MM.1S (cell line): ENCODE results near the gene OSBPL8.
"Not testable (repeated sequence)": the region's sequence is repeated elsewhere in the genome, so short reads cannot be mapped to it uniquely, and the experiment has no call there.

Experiments used
- CTCF ChIP-seq: fragments of 300-600 bp; sonication (generic); IDR thresholded peaks from 2 replicates; pipeline ENCODE4 v1.5.1; 2016; ENCODE audit warnings: antibody characterized with exemption, low read length, mixed read lengths
- EZH2 ChIP-seq: fragments of 300-600 bp; sonication (generic); optimal IDR thresholded peaks from 2 replicates; pipeline ENCODE3; 2017; ENCODE audit warnings: low read depth, mild to moderate bottlenecking, antibody characterized with exemption, low read length, mixed read lengths
- EZH2phosphoT487 ChIP-seq: fragments of 300-600 bp; sonication (generic); IDR thresholded peaks from 2 replicates; pipeline ENCODE4 v1.6.1; 2018; ENCODE audit warnings: antibody characterized with exemption, low read length

DNA sequence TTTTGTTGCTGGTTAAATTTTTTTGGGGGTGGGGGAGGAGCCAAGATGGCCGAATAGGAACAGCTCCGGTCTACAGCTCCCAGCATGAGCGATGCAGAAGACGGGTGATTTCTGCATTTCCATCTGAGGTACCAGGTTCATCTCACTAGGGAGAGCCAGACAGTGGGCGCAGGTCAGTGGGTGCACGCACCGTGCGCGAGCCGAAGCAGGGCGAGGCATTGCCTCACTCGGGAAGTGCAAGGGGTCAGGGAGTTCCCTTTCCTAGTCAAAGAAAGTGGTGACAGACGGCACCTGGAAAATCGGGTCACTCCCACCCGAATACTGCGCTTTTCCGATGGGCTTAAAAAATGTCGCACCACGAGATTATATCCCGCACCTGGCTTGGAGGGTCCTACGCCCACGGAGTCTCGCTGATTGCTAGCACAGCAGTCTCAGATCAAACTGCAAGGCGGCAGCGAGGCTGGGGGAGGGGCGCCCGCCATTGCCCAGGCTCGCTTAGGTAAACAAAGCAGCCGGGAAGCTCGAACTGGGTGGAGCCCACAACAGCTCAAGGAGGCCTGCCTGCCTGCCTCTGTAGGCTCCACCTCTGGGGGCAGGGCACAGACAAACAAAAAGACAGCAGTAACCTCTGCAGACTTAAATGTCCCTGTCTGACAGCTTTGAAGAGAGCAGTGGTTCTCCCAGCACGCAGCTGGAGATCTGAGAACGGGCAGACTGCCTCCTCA is 239.8 kb downstream of the OSBPL8 start:
- TF ChIP-seq CTCF, EZH2, EZH2phosphoT487: not testable (repeated sequence)
